NCI-H1048 (cell line): ENCODE results near the gene CCDC89.
"Not testable (repeated sequence)": the region's sequence is repeated elsewhere in the genome, so short reads cannot be mapped to it uniquely, and the experiment has no call there.

Experiments used
- DNase-seq: peaks from one replicate; lab custom pipeline; 2025; lab: John Stamatoyannopoulos, UW

CCDC89 gene

DNA sequence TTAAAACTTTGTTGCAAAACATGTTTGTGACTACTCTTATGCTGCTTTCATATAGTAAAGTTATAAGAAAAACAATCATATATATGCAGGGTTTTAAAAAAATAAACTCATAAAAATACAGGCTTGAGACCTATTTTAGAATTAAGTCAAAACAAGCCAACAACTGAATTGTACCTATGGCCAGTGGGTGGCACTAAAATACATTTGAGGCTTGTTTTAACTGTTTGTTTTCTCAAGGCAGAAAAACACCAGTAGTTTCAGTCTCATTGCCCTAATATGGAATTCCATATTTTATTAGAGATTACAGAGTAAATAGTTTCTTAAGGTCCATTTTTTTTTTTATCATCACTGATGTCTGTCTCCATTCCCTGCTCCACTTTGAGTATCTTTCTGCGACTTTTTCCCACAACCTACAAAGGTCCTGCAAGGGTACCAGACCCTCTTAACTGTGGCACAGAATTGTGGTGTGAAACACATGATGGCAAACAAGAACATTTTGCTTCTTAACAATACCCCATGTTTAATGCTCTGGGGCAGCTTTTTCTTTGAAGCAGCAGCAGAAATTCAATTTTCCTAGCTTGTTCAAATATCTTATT lies 8.5 kb upstream of the CCDC89 start:
- no peak for DNase-seq

DNA sequence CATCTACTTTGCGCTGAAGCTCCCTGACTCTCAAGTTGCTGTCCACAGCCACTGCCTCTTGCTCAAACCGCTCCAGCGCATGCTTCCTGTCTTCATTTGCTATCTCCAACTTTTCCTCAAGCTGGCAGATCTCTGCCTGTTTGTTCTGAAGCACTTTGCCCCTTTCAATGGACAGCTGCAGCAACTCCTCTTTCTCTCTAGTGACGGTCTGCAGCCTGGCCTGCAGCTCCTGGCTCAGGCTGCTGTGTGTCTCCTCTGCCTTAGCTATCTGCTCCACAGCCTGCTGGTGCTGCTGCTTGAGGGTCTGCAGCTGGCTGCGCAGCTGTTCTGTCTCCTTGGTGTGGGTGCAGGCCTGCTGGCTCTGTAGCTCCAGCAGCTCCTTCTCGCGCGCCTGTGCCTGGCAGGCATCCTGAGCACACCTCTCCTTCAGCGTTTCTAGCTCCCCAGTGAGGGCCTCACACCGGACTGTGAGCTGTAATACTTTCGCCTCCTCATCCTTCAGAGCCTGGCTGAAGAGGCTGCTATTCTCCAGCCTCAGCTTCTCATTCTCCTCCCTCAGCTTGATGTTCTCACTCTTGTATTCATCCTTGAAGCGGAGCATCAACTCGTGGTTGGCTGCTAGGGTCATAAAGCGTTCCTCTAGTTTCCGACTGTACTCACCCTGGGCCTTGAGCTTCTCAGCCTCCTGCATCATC lies 723 bp downstream of the CCDC89 start:
- no peak for DNase-seq

DNA sequence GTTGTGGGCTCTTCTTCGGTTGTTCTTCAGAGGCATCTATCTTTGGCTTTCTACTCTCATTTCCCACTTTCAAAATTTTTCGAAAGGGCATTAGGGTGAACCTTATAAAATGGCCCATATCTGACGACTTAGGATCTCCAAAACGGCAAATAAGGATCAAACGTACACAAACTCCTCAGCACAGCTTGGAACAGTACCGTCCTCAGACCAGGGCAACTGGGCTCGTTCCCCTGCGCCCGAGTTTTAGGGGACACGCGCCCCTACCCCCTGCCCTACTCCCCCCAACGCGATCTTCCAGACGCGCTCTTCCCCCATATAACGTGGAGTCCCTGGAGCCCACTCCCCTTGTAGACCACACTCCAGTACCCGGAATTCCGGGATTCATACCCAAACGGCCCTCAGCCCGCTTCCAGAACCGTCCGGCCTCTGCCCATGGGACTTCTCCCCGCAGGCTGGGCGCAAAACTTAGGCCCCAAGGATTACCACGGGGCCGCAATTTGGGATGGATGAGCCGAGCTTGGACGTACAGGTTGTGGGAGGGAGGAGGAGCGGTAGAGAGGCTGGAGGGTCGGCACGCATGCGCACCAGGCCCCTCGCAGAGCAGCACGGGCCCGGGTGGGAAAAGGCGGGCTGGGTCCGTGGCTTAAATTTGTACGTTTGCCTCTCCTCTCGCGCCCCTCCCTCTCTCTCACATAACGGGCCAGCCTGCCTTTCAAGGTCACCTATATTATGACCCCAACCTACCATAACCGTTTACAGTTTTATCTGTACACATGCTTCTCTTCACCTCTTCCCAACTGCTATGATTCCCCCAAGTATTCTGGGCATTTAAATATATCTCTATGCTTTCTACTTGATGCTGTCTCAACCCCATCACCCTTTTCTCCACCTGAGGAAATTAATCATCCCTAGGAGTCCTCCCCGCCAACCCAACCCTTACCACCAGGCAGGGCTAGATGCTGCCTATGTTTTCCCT lies 3.4 kb downstream of the CCDC89 start:
- no peak for DNase-seq

DNA sequence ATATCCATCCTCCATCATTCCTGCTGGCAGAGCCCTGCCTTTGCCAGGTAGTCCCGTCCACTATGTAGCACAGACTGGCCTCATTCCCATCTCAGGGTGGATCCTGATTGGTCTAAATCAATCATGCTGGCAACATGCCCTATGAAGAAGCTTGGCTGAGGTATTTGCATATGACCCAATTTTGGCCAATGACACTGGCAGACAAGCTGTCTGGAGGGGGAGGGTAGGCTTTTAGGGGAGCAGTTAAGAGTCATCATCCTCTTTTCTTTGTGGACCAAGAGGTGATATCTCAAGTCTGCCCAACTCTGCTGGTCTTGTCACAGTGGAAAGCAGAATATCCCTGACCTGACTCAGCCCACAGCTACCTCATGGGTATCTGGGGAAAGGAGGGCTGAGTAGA lies 5.1 kb downstream of the CCDC89 start:
- DNase-seq, result no peak

DNA sequence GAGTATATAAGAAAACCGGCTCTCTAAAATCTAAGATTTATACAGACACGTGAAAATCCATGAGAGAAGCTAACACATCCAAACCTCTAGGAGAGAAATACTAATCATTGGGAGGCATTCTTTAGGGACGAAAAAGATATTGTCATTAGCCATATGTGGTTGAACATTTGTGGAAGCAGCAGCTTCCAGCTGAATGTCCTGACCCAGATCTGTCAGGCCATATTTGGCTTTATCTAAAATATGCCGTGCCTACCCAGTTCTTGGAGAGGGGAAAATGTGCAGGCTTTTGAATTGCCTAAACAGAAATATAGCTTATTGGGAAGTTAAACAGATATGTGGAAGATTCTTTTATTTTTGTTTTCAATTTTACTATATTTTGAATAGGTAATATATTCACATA lies 6.4 kb downstream of the CCDC89 start:
- no peak for DNase-seq

DNA sequence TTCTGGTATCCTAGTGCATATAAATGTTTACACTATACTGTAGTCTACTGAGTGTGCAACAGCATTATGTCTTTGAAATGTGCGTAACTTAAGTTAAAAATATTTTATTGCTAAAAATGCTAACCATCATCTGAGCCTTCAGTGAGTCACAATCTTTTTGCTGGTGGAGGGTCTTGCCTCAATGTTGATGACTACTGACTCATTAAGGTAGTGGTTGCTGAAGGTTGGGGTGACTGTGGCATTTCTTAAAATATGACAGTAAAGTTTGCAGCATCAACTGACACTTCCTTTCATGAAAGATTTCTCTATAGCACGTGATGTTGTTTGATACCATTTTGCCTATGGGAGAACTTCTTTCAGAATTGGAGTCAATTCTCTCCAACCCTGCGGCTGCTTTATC lies 12.6 kb downstream of the CCDC89 start:
- DNase-seq, result no peak

DNA sequence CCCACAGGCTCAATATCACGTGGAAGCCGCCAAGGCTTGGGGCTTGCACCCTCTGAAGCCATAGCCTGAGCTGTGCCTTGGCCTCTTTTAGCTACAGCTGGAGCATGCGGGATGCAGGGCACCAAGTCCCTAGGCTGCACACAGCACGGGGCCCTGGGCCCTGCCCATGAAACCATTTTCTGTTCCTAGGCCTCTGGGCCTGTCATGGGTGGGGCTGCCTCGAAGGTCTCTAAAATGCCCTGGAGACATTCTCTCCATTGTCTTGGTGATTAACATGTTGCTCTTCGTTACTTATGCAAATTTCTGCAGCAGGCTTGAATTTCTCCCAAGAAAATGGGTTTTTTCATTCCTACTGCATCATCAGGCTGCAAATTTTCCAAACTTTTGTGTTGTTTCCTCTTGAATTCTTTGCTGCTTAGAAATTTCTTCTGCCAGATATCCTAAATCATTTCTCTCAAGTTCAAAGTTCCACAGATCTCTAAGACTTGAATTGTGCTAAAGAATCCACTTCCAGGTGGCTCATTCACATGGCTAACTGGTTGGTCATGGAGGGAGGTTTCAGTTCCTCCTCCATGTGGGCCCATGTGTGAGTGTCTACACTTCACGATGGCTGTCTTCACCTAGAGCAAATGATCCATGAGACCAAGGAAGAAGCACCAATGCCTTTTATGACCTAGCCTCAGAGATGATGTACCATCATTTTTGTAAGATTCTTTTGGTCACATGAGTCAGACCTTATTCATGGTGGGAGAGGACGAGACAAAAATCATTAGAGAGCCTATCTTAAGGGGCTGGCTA lies 13.7 kb downstream of the CCDC89 start:
- DNase-seq, result no peak

DNA sequence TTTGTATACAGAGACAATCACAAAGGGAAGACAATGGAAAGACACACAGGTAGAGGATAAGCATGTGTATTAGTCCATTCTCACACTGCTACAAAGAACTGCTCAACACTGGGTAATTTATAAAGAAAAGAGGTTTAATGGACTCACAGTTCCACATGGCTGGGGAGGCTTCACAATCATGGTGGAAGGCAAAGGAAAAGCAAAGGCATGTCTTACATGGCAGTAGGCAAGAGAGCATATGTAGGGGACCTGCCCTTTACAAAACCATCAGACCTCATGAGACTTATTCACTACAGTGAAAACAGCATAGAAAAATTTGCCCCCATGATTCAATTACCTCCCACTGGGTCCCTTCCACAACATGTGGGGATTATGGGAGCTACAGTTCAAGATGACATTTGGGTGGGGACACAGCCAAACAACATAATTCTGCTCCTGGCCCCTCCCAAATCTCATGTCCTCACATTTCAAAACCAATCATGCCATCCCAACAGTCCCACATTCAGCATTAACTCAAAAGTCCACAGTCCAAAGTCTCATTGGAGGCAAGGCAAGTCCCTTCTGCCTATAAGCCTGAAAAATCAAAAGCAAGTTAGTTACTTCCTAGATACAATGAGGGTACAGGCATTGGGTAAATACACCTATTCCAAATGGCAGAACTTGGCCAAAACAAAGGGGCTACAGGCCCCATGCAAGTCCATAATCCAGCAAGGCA lies 14.9 kb downstream of the CCDC89 start:
- DNase-seq, result not testable (repeated sequence)

DNA sequence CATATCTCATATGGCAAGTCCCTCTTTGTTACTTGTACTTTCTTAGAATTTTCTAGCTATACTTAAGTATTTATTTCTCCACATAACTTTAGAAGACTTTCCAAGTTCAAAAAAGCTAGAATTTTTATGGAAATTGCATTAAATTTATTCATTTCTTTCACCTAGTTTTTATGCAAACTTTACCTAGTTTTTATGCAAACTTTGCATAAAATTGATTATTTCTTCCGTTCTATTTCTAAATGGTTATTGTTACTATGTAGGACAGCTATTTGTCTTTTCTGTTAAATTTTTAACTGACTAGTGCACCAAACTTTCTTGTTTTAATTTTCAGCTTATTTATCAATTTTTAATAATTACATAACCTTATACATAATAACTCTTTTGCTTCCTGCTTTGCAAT lies 17.8 kb downstream of the CCDC89 start:
- DNase-seq, result no peak

DNA sequence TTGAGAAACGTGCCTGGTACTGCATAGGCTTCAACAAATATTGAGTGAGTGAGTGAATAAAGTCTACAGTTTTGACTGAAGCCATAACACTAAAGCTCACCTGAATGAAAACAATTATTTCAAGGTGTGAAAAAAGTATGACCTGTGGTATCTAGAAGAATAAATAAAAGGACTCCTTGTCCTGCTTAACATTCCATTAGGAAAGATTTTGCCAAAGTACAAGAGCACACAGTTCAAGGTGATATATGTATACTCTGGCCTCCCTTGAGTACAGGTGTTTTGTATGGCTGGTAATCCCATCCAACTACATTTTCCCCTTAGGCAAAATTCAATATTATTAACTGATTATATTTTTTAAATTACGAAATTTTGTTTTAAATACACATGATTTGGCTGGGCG lies 19.3 kb downstream of the CCDC89 start:
- DNase-seq, result no peak

DNA sequence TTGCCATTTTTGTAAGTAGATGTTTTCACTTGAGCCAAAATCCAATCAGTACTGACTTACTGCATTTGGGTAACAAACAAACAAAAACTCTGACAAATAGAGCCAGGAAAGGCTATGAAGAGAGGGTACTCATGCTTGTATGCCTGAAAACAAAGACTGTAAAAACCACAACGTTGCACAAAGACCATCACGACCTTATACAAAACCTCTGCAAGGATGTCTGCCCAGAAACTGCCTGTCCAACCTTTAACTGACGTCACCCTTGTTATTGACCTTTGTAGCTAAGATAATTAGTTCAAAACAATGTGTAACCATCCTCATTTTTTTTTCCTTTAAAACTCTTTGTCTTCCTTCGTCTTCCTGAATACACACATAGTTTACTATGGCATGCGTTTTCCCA lies 20.3 kb downstream of the CCDC89 start:
- no peak for DNase-seq

DNA sequence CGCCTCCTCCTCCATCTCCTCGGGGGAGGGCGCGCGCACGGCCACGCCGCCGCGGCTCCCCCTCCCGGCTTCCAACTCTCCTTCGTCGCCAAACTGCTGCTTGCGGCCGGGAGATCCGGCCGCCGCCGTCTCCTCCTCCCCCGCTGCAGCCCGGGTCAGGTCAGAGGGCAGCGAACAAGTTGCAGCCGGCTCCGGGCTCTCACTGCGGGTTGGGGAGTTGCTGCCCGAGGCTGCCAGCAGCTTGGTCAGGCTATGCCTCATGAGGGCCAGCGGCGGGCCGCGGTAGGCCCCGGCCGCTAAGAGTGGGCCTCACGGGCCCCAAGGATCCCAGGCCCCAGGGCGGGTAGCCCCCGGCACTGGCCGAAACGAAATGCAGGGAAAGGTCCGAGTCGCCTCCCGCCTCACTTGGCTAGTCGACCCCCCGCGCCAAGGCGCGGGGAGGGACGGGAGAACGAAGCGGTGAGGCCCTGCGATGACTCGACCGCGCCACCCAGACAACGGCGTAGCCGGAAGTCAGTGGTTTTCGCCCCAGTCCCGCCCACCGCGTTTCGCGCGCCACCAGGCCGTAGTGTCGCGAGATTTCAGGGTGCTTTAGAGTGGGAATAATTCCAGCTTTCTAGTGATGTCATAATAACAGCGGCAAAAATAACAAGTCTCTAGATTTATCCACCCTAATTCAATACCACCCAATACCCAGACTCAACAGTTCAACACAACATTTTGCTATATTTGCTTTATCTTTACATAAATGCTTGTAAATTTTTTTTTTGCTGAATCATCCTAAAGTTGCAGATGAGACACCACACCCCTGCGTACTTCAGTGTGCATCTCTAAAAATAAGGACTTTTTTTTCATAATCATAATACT lies 21.1 kb downstream of the CCDC89 start, which contains the start of gene CREBZF:
CREBZF (minus strand) TSS at position 515 of the 867 bp plus-strand sequence; CDS start at position 261, 254 bp downstream.
- DNase-seq, result peak; percentile 81

DNA sequence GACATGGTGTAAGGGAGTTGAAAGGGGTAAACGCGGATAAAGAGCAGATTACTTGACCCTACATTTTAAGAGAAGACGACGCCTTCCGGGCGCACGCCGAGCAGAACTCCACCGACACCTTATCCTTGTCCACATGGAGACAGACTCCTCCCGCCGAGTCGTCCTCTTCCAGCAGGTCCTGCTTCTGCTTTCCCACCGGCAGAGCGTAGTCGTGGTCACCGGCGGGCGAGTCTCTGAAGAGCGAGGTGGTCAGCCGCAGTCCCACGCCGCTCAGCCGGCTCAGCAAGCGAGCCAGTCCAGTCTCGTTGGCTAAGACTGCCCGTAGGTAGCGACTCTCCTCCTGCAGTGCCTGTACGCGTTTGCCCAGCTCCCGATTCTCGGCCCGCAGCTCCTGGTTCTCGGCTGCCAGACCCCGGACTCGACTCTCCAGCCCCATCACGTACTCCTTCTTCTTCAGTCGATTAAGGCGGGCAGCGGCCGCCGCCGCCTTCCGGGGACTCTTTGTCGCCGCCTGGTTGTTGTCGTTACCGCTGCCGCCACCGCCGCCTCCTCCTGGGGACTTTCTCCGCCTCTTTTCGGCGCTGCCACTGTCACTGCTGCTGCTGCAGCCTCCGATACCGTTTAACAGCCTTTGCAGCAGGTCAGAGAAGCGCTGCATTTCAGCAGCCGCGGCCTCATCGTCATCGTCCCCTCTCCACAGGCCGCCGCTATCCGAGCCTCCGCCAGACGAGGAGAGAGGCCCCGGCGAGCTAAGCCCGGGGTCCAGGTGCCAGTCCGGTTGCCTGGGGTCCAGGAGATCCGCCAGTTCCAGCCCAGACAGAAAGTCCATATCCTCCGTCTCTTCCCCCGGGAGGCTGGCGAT lies 22.0 kb downstream of the CCDC89 start:
- no peak for DNase-seq

DNA sequence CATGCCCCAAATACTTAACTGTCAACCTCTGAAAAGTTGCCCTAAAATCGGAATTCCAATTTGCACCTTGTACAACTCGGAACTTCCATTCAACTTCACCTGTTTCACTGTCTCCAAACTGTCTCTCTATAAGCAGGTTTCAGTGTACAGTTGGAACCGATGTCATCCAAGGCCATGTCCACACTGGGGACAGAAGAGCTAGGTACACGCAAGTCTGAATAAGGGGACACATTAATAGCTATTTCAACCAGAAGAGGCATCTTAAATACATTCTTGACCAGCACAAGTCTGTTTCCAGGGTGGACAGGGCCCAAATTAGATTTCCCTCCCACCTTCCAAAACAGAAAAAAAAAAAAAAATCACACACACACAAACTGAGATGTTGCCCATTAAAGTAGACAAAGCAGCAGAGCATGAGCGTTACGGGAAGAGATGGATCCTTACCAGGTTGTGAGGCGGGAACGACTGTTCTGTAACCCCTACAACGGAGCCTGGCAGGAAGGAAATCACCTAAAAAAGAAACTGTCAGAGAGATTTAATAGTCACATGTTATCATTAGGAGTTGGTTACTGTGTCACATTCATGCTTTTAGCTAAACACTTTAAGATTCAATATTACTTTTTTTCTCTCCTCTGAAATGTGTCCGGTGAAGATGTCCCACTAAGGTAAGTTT lies 22.8 kb downstream of the CCDC89 start:
- no peak for DNase-seq

DNA sequence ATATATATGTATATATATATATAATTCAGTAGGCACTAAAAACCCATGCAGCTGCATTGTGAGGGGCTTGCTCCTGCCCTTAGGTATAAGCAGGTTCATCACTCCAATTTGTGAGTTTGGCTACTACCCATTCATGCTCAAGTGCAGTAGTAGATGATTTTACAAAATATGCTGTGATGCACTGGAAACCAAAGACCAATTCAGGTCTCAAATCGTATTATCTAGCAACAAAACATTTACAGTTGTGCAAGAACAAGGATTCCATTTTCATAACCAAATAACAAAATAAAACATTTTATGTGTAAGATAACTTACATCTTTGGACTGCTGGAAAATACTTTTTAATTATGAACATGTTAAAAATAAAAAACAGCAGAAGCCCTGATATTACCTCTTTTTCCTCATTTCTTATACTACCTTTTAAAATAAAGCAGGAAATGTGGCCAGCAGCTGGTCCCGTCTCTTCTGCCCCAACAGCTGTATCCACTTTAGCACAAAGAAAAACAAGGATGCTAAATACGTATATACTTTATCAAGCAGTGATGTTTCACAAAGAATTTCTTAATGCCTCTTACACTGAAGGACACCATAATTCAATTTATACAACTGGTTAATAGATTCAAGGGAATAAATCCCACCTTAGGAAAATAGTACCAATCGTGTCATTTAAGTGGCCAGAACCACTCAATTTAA lies 23.9 kb downstream of the CCDC89 start:
- DNase-seq, result no peak

DNA sequence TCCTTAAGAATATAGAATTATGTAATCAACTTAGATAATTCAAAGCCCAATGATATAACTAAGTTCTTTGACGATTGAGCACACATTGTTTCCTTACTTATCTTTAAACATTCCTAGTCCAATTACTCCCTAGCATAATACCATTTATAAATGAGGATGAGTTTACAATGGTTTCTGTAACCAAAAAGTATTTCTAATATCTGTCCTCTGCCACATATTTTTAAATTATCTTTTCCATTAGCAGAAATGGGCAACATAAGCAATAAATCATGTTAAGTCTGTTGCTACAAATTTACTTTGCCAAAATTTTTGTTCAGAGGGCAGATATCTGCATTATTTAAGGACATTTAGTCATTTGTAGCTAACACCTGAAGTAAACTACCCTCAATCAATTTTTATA lies 27.8 kb downstream of the CCDC89 start:
- DNase-seq, result no peak

DNA sequence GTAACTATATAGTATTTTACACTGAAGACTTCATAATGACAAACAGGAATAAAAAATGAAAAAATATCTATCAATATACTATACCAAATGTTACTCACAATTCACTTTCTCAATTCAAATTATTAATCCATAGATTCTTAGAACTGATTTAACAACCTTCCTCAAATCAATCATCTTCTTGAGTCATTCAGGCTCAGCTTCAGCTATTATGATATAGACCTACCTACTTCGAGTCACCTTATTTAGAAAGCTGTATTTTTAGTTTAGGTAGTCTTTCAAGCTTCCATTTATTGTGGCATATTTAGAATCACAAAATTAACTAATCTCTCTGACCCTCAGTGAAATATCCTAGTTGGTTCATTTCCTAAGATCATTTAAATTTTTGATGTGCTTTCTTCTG lies 29.2 kb downstream of the CCDC89 start:
- DNase-seq, result no peak

DNA sequence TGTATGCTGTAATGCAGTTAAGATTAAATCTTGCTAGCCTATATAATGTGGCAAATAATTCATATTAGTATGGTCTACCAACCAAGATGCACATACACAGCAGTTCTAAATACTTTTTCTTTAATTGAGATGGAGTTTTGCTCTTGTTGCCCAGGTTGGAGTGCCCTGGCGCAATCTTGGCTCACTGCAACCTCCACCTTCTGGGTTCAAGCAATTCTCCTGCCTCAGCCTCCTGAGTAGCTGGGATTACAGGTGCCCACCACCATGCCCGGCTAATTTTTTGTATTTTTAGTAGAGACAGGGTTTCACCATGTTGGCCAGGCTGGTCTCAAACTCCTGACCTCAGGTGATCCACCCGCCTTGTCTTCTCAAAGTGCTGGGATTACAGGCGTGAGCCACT lies 31.7 kb downstream of the CCDC89 start:
- DNase-seq, result not testable (repeated sequence)
